HepG2 (cell line): Measurements from ENCODE around the gene TAF8. TPM values are rescaled to one million over a fixed set of nuclear protein-coding genes. Genes with fewer than 3 reads are reported as not detected.
A peak's percentile ranks its signal among the peaks of the same experiment; 100 is the strongest.

Experiments
- ATAC-seq: fragments of 200-7000 bp; cut with Tn5 transposase; 3 replicates; pipeline ENCODE4 v1.9.1; 2020; ENCODE audit warnings: mild to moderate bottlenecking, moderate library complexity
- BruUV-seq: library from RNA; stranded (reverse); fragments of 400-500 nt; replicated peaks from 2 replicates; lab custom pipeline; 2021; lab: Mats Ljungman, UMichigan
- CTCF ChIA-PET: fragments of 300-600 bp; formaldehyde crosslinking; extraction: SDS; loops from one replicate; lab custom pipeline; 2021; ENCODE audit warnings: low total read pairs, inconsistent platforms, low intra/inter-chr PET ratio; lab: Yijun Ruan, JAX
- POLR2A ChIA-PET: fragments of 350-600 bp; sonication (Branson Sonifier 250); formaldehyde crosslinking; loops from one replicate; lab custom pipeline; 2020; ENCODE audit warnings: antibody characterized with exemption, inconsistent platforms; lab: Yijun Ruan, JAX
- DNase-seq: peaks from one replicate; pipeline ENCODE4 v3.0.0-alpha.2; 2015; ENCODE audit warnings: low spot score
- FAIRE-seq: peaks from 3 replicates; lab custom pipeline; 2011; peaks lifted over from hg19 to GRCh38; lab: Jason Lieb, UNC
- H2AFZ ChIP-seq: one replicate; pipeline ENCODE4 v1.6.1; 2011; ENCODE audit warnings: low read length, inconsistent platforms
- H3K27ac ChIP-seq: fragments of 300-600 bp; 3 replicates; pipeline ENCODE4 v1.8.0; 2011; ENCODE audit warnings: mixed run types, mild to moderate bottlenecking, mixed read lengths, low read length, inconsistent platforms; ENCODE audit not compliant: insufficient read depth; ENCODE audit errors: extremely low read length
- H3K27me3 ChIP-seq, 2 experiments: fragments of 200-600 bp in 1 of 2; 2 replicates in 1 of 2; 3 replicates in 1 of 2; pipeline versions ENCODE4 v1.6.0 to v1.8.0; 2011; ENCODE audit warnings: low read length in 2 of 2, mild to moderate bottlenecking in 2 of 2, moderate library complexity in 2 of 2, inconsistent platforms in 1 of 2; ENCODE audit not compliant: insufficient read depth in 2 of 2, control insufficient read depth in 1 of 2
- H3K36me3 ChIP-seq, 2 experiments: fragments of 200-600 bp in 1 of 2; replicated peaks in 1 of 2; 2 replicates in 1 of 2; 3 replicates in 1 of 2; pipeline versions ENCODE4 v1.5.1 to v1.8.0; 2011; ENCODE audit warnings: low read length in 2 of 2, inconsistent platforms in 1 of 2; ENCODE audit not compliant: insufficient read depth in 2 of 2, control insufficient read depth in 1 of 2
- H3K4me1 ChIP-seq: 2 replicates; pipeline ENCODE4 v1.5.1; 2012; ENCODE audit warnings: low read length, inconsistent platforms; ENCODE audit not compliant: insufficient read depth
- H3K4me2 ChIP-seq: 2 replicates; pipeline ENCODE4 v1.6.0; 2011; ENCODE audit warnings: low read depth, low read length, inconsistent platforms
- H3K4me3 ChIP-seq, 3 experiments: fragments of 200-600 bp in 1 of 3; sonication (generic), shearing (Covaris generic) in 1 of 3; replicated peaks in 1 of 3; 2 replicates each; pipeline ENCODE4 v1.5.1; 2011 to 2016; ENCODE audit warnings: low read length in 3 of 3, inconsistent platforms in 2 of 3, low read depth in 2 of 3, mild to moderate bottlenecking in 2 of 3, control low read depth in 1 of 3, mixed read lengths in 1 of 3; ENCODE audit not compliant: insufficient read depth in 1 of 3
- H3K79me2 ChIP-seq: one replicate; pipeline ENCODE4 v1.6.1; 2011; ENCODE audit warnings: low read length, inconsistent platforms; ENCODE audit not compliant: insufficient read depth
- H3K9ac ChIP-seq: 2 replicates; pipeline ENCODE4 v1.6.0; 2011; ENCODE audit warnings: mild to moderate bottlenecking, low read depth, low read length, inconsistent platforms; ENCODE audit not compliant: insufficient read depth
- H3K9me3 ChIP-seq: 2 replicates; pipeline ENCODE4 v1.5.1; 2012; ENCODE audit warnings: mild to moderate bottlenecking, low read length
- H4K20me1 ChIP-seq: 2 replicates; pipeline ENCODE4 v1.6.0; 2011; ENCODE audit warnings: inconsistent platforms, mild to moderate bottlenecking, low read length, moderate library complexity; ENCODE audit not compliant: insufficient read depth
- AKAP8 ChIP-seq: sonication (generic); formaldehyde crosslinking; IDR thresholded peaks from 2 replicates; pipeline ENCODE4 v1.5.1; 2020; ENCODE audit warnings: mild to moderate bottlenecking, missing genetic modification reagents
- ATF7 ChIP-seq, 2 experiments: fragments of 450-650 bp in 1 of 2; sonication (generic) in 1 of 2; formaldehyde crosslinking in 1 of 2; IDR thresholded peaks; 2 replicates each; pipeline versions ENCODE4 v1.4.0 to v1.6.1; 2016 to 2020; ENCODE audit warnings: antibody characterized with exemption in 1 of 2, mild to moderate bottlenecking in 1 of 2, missing genetic modification reagents in 1 of 2
- CHD2 ChIP-seq: IDR thresholded peaks from 2 replicates; pipeline ENCODE4 v1.6.1; 2011; ENCODE audit warnings: low read depth, low read length, improper control_type of control experiment
- CTCF ChIP-seq: sonication (generic); formaldehyde crosslinking; IDR thresholded peaks from 2 replicates; pipeline ENCODE4 v1.5.0; 2020; ENCODE audit warnings: mild to moderate bottlenecking, missing genetic modification reagents, moderate library complexity
- MTA3 ChIP-seq: sonication (generic); formaldehyde crosslinking; IDR thresholded peaks from 2 replicates; pipeline ENCODE4 v1.4.0; 2020; ENCODE audit warnings: missing genetic modification reagents
- SALL2 ChIP-seq: sonication (generic); formaldehyde crosslinking; IDR thresholded peaks from 2 replicates; pipeline ENCODE4 v1.8.1; 2023; ENCODE audit warnings: mild to moderate bottlenecking, missing genetic modification reagents, inconsistent platforms
- STAG1 ChIP-seq: sonication (generic); formaldehyde crosslinking; IDR thresholded peaks from 2 replicates; pipeline ENCODE4 v1.4.0; 2020; ENCODE audit warnings: missing genetic modification reagents
- ZNF629 ChIP-seq: sonication (generic); formaldehyde crosslinking; conservative IDR thresholded peaks from 2 replicates; pipeline ENCODE4 v1.5.0; 2020; ENCODE audit warnings: missing genetic modification reagents
- WGBS: methylation state at CpG from one replicate; pipeline ENCODE4 v1.1.6; 2017; ENCODE audit warnings: low lambda C conversion rate; 5-methylcytosine and 5-hydroxymethylcytosine counted together
- in situ Hi-C: cut with HindIII; loops from 2 replicates; pipeline ENCODE4 v1.10.0; 2017; ENCODE audit warnings: low pct_unique_long_range_greater_than_20kb; ENCODE audit not compliant: extremely low pct_ligation_motif_present
- intact Hi-C: fragments of 100-400 bp; cut with micrococcal nuclease; formaldehyde crosslinking; loops from one replicate; pipeline ENCODE4 v1.10.0; 2022; ENCODE audit not compliant: unreplicated experiment
- polyA plus RNA-seq, 8 experiments: library from polyadenylated mRNA; depleted of rRNA in 3 of 8; stranded (reverse) in 7 of 8; unstranded in 1 of 8; fragments of >200 nt; fragmentation: Illumina TruSeq in 4 of 8; extraction: Trizol in 4 of 8; gene quantifications; 2 replicates each; pipeline versions ENCODE4 v1.2.1 to v1.2.3, GENCODE V29; 2011 to 2016; ENCODE audit warnings: low read depth in 4 of 8, missing spikeins in 1 of 8, mixed read lengths in 1 of 8; ENCODE audit not compliant: insufficient read depth in 1 of 8
- total RNA-seq, 5 experiments: library from RNA; depleted of rRNA; stranded (reverse); fragments of >200 nt; fragmentation: Illumina TruSeq; extraction: Trizol; gene quantifications; 2 replicates each; pipeline ENCODE4 v1.2.3, GENCODE V29; 2016; ENCODE audit warnings: low read depth in 1 of 5

TAF8 gene
- total and polyA plus RNA-seq, 2 of the 13 experiments (the other 11 are each of a cell fraction or from before 2014, with no cell fraction given), result 25.2 to 25.8 TPM

- ChIA-PET POLR2A (no interaction called here), CTCF (no interaction called here)
- H3K4me2 ChIP-seq, result no peak overlapping the region
- H3K9me3 ChIP-seq, result no peaks in the 10 kb centered on the region
- BruUV-seq, result no TSS peak
- H3K27ac ChIP-seq, result no peak overlapping the region
- no peak overlapping the region for H3K9ac ChIP-seq
- H3K4me3 ChIP-seq, result no peak overlapping the region
- in situ Hi-C loops, result no loop called here
- peaks cover 9% of the 10 kb centered on the region for H3K4me1 ChIP-seq
- ATAC-seq, result no peak
- intact Hi-C loops, result no loop called here
- H4K20me1 ChIP-seq, result no peaks in the 10 kb centered on the region
- FAIRE-seq, result no peak
- H3K36me3 ChIP-seq, result 0 out of 5 replicates have a peak, but pooled peaks cover 0 to 4% of the 10 kb centered on the region in 2 experiments
- no peaks in the 10 kb centered on the region for H3K27me3 ChIP-seq
- TF ChIP-seq CTCF (CRISPR knock-in tag) (peak; percentile 37), STAG1 (CRISPR knock-in tag) (peak; percentile 55), SALL2 (CRISPR knock-in tag) (no peak)
- DNase-seq, result no peak
- no peak overlapping the region for H2AFZ ChIP-seq
- 82% methylated on average over 25 of the region's 25 CpGs for WGBS
- no peaks in the 10 kb centered on the region for H3K79me2 ChIP-seq
These were observed 78.4 kb downstream of the TAF8 start for GRCh38 chr6:42128460-42129359.

DNA sequence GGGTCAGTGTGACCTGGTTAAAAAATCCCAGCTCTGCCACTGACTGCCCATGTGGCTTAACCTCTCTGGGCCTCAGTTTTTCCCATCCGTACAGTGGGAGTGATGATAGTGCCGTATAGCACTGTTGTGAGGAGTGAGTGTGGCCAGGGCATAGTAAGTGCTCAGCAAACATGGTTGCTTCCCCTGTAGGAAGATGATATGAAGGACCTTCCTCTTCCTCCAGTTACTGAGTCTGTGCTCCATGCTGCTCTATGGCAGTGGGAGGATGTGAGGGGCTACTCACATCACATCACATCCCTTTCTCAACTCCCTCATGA, 79.0 kb downstream of the TAF8 start:
- no TSS peak for BruUV-seq
- Histone ChIP-seq H3K27ac (no peak overlapping the region), H3K9ac (no peak overlapping the region)
- ATAC-seq, result no peak
- FAIRE-seq, result no peak
- TF ChIP-seq CHD2, result no peak
- TF ChIP-seq AKAP8 (CRISPR knock-in tag), result no peak
- no peak for TF ChIP-seq ATF7 (IDR thresholded peaks at IDR 0.05)
- TF ChIP-seq ATF7 (CRISPR knock-in tag; IDR thresholded peaks at IDR 0.05), result no peak
- TF ChIP-seq ZNF629 (CRISPR knock-in tag), result peak; percentile 70; the same call in 1 of the 2 replicates
- TF ChIP-seq MTA3 (CRISPR knock-in tag), result no peak
- TF ChIP-seq, all 625 proteins: peak for 1
- no peak for DNase-seq
- Histone ChIP-seq H4K20me1 (no peaks in the 10 kb centered on the region), H2AFZ (no peak overlapping the region), H3K4me2 (no peak overlapping the region), H3K79me2 (no peaks in the 10 kb centered on the region), H3K4me3 (no peak overlapping the region), H3K27me3 (no peaks in the 10 kb centered on the region), H3K9me3 (no peaks in the 10 kb centered on the region), H3K4me1 (peaks cover 15% of the 10 kb centered on the region), H3K36me3 (0 out of 5 replicates have a peak, but pooled peaks cover 0 to 4% of the 10 kb centered on the region in 2 experiments)
- CTCF ChIA-PET, result no interaction called here
- POLR2A ChIA-PET, result no interaction called here
- in situ Hi-C loops (no loop called here), intact Hi-C loops (no loop called here)
- WGBS, result 96% methylated on average over 2 of the region's 2 CpGs
